MM.1S (cell line): ENCODE results near the gene ERAS.

ENCODE experiments used
- DNase-seq: peaks from one replicate; pipeline ENCODE4 v3.0.0-alpha.2; 2015
- H2AFZ ChIP-seq: fragments of 300-600 bp; sonication (generic); 2 replicates; pipeline ENCODE4 v1.6.0; 2016; ENCODE audit warnings: antibody characterized with exemption, low read length
- H3F3A ChIP-seq: fragments of 300-600 bp; sonication (generic); 2 replicates; pipeline ENCODE4 v1.6.1; 2016; ENCODE audit warnings: mild to moderate bottlenecking, antibody characterized with exemption, low read length, moderate library complexity, mixed read lengths; ENCODE audit not compliant: insufficient read depth
- H3K27ac ChIP-seq: fragments of 300-600 bp; sonication (generic); 2 replicates; pipeline ENCODE4 v1.5.1; 2016; ENCODE audit warnings: mild to moderate bottlenecking, low read length
- H3K27me3 ChIP-seq: fragments of 300-600 bp; sonication (generic); replicated peaks from 2 replicates; pipeline ENCODE4 v1.6.0; 2016; ENCODE audit warnings: low read length; ENCODE audit not compliant: insufficient read depth
- H3K36me3 ChIP-seq: fragments of 300-600 bp; sonication (generic); replicated peaks from 2 replicates; pipeline ENCODE4 v1.6.1; 2016; ENCODE audit warnings: mild to moderate bottlenecking, low read length, mixed read lengths; ENCODE audit not compliant: insufficient read depth
- H3K4me1 ChIP-seq: fragments of 300-600 bp; sonication (generic); 2 replicates; pipeline ENCODE4 v1.6.1; 2016; ENCODE audit warnings: low read length, mixed read lengths
- H3K4me2 ChIP-seq: fragments of 300-600 bp; sonication (generic); 2 replicates; pipeline ENCODE4 v1.6.0; 2016; ENCODE audit warnings: low read depth, low read length
- H3K4me3 ChIP-seq: fragments of 300-600 bp; sonication (generic); 2 replicates; pipeline ENCODE4 v1.5.1; 2016; ENCODE audit warnings: low read length, mixed read lengths
- H3K79me2 ChIP-seq: fragments of 300-600 bp; sonication (generic); 2 replicates; pipeline ENCODE4 v1.6.1; 2016; ENCODE audit warnings: mixed run types, low read length, mixed read lengths
- H3K9ac ChIP-seq: fragments of 300-600 bp; sonication (generic); 2 replicates; pipeline ENCODE4 v1.6.1; 2016; ENCODE audit warnings: low read length, mixed read lengths
- H3K9me2 ChIP-seq: fragments of 300-600 bp; sonication (generic); replicated peaks from 2 replicates; pipeline ENCODE4 v1.6.1; 2016; ENCODE audit warnings: mild to moderate bottlenecking, low read length, mixed read lengths; ENCODE audit not compliant: insufficient read depth
- H3K9me3 ChIP-seq: fragments of 300-600 bp; sonication (generic); replicated peaks from 2 replicates; pipeline ENCODE4 v1.6.1; 2016; ENCODE audit warnings: mild to moderate bottlenecking, low read length, mixed read lengths; ENCODE audit not compliant: insufficient read depth
- H4K20me1 ChIP-seq: fragments of 300-600 bp; sonication (generic); 2 replicates; pipeline ENCODE4 v1.6.1; 2016; ENCODE audit warnings: mild to moderate bottlenecking, low read length, moderate library complexity, mixed read lengths; ENCODE audit not compliant: insufficient read depth
- EZH2 ChIP-seq: fragments of 300-600 bp; sonication (generic); optimal IDR thresholded peaks from 2 replicates; pipeline ENCODE3; 2017; ENCODE audit warnings: low read depth, mild to moderate bottlenecking, antibody characterized with exemption, low read length, mixed read lengths
- EZH2phosphoT487 ChIP-seq: fragments of 300-600 bp; sonication (generic); IDR thresholded peaks from 2 replicates; pipeline ENCODE4 v1.6.1; 2018; ENCODE audit warnings: antibody characterized with exemption, low read length
- TF ChIP-seq, protein P1 (sequence below): fragments of 300-600 bp; sonication (generic); IDR thresholded peaks from 2 replicates; pipeline ENCODE4 v1.5.1; 2016; ENCODE audit warnings: antibody characterized with exemption, low read length, mixed read lengths

Gene ERAS

DNA sequence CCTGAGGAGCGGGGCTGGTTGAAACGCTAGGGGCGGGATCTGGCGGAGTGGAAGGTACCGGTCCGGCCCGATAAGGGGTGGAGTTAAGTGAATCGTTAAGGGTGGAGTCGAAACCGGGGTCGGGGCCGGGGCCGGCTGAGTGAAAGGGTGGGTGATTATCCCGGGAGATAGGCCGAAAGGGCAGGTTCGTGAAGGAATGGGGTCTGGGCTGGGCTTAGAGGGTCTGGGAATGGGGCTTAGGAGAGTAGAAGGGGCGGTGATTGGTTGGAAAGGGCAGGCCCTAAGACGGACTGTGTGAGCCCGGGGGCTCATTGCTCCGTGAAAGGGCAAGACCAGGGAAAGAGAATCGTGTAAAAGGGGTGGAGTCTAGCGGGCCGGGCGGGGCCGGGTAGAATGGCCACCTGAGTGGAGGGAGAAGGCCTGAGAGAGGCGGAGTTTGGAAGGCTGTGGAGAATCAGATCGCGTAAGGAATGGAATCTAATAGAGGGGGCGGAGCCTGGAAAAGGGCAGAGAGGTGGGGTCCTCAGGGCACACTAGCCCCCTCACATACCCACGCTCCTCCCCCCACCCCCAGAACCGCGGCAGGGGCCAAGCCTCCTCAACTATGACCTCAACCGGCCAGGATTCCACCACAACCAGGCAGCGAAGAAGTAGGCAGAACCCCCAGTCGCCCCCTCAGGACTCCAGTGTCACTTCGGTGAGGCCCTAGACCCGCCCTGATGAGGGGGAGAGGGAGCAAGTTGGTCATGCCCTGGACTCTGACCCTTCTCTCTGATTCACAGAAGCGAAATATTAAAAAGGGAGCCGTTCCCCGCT, 24.0 kb upstream of the ERAS start:
- no peaks in the 10 kb centered on the region for H3K27me3 ChIP-seq
- peak; percentile 73 for DNase-seq
- H3K36me3 ChIP-seq = no peaks in the 10 kb centered on the region
- peak overlapping the region; percentile 56; the same call in 1 of the 2 replicates for H2AFZ ChIP-seq
- H3K27ac ChIP-seq = peak overlapping the region; percentile 96
- no peaks in the 10 kb centered on the region for H3F3A ChIP-seq
- H3K9ac ChIP-seq = peak overlapping the region; percentile 92
- no peaks in the 10 kb centered on the region; the same call in 1 of the 2 replicates for H3K79me2 ChIP-seq
- peaks cover 9% of the 10 kb centered on the region; the same call in 1 of the 2 replicates for H3K4me1 ChIP-seq
- TF ChIP-seq EZH2phosphoT487 (no peak), EZH2 (no peak)
- TF ChIP-seq, protein P1, sequence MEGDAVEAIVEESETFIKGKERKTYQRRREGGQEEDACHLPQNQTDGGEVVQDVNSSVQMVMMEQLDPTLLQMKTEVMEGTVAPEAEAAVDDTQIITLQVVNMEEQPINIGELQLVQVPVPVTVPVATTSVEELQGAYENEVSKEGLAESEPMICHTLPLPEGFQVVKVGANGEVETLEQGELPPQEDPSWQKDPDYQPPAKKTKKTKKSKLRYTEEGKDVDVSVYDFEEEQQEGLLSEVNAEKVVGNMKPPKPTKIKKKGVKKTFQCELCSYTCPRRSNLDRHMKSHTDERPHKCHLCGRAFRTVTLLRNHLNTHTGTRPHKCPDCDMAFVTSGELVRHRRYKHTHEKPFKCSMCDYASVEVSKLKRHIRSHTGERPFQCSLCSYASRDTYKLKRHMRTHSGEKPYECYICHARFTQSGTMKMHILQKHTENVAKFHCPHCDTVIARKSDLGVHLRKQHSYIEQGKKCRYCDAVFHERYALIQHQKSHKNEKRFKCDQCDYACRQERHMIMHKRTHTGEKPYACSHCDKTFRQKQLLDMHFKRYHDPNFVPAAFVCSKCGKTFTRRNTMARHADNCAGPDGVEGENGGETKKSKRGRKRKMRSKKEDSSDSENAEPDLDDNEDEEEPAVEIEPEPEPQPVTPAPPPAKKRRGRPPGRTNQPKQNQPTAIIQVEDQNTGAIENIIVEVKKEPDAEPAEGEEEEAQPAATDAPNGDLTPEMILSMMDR = no peak
- no peaks in the 10 kb centered on the region for H4K20me1 ChIP-seq
- peak overlapping the region; percentile 82 for H3K4me3 ChIP-seq
- H3K9me3 ChIP-seq = no peaks in the 10 kb centered on the region
- peak overlapping the region; percentile 65; the same call in 1 of the 2 replicates for H3K4me2 ChIP-seq
- H3K9me2 ChIP-seq = no peaks in the 10 kb centered on the region

- H3K9me3 ChIP-seq = no peaks in the 10 kb centered on the region
- H3K36me3 ChIP-seq = no peaks in the 10 kb centered on the region
- no peaks in the 10 kb centered on the region for H3K27me3 ChIP-seq
- H3K9ac ChIP-seq = peak overlapping the region; percentile 92; the same call in 1 of the 2 replicates
- H3F3A ChIP-seq = no peaks in the 10 kb centered on the region
- peak overlapping the region; percentile 65; the same call in 1 of the 2 replicates for H3K4me2 ChIP-seq
- H2AFZ ChIP-seq = no peak overlapping the region
- H3K9me2 ChIP-seq = no peaks in the 10 kb centered on the region
- H4K20me1 ChIP-seq = no peaks in the 10 kb centered on the region
- H3K4me3 ChIP-seq = peak overlapping the region; percentile 82
- DNase-seq = no peak
- H3K27ac ChIP-seq = peak overlapping the region; percentile 96; the same call in 1 of the 2 replicates
- no peaks in the 10 kb centered on the region; the same call in 1 of the 2 replicates for H3K79me2 ChIP-seq
- TF ChIP-seq EZH2 = no peak
- no peak for TF ChIP-seq EZH2phosphoT487
- TF ChIP-seq, protein P1 = no peak
- peaks cover 9% of the 10 kb centered on the region; the same call in 1 of the 2 replicates for H3K4me1 ChIP-seq
Observed at GRCh38 chrX:48802905-48803200, 23.5 kb upstream of the ERAS start.

- Histone ChIP-seq H3K9me3 (no peaks in the 10 kb centered on the region), H3K27me3 (no peaks in the 10 kb centered on the region), H3K27ac (no peak overlapping the region), H3K4me2 (no peak overlapping the region), H4K20me1 (no peaks in the 10 kb centered on the region), H3K4me1 (0 out of 2 replicates have a peak, but pooled peaks cover 5% of the 10 kb centered on the region), H3K9ac (no peak overlapping the region), H3F3A (no peaks in the 10 kb centered on the region), H3K9me2 (no peaks in the 10 kb centered on the region), H2AFZ (no peak overlapping the region), H3K79me2 (no peaks in the 10 kb centered on the region; the same call in 1 of the 2 replicates), H3K36me3 (no peaks in the 10 kb centered on the region), H3K4me3 (no peak overlapping the region)
- no peak for TF ChIP-seq EZH2phosphoT487
- TF ChIP-seq, protein P1 = 0 out of 2 replicates have a peak, but pooled peaks have one; percentile 4
- DNase-seq = no peak
Observed at GRCh38 chrX:48806081-48806480, 20.2 kb upstream of the ERAS start.
